ENCODE results near the gene RTN4R. TPM values are rescaled to one million over a fixed set of nuclear protein-coding genes. Genes with fewer than 3 reads are reported as not detected.

Gene RTN4R
- total RNA-seq, 1 experiment from 2014 or later = 19.0 TPM

GRCh38 chr22:20249797-20250354 is 18.2 kb downstream of the RTN4R start (continued):
- no peak for TF ChIP-seq ZBTB33 (IDR thresholded peaks at IDR 0.05; ENCODE audit: extremely low read depth, insufficient replicate concordance, low read length)

- CTCF ChIA-PET = interaction anchor here (1.3 kb wide), 1 partner anchor 10 kb away, joined by 5 read pairs; no protein-coding TSS in a partner anchor
- Histone ChIP-seq H2AFZ (ENCODE audit: low read depth, low read length, poor library complexity, severe bottlenecking) (no peak overlapping the region), H3K36me3 (ENCODE audit: control insufficient read depth in 1 of 2, insufficient read depth in 2 of 2, low read length in 2 of 2) (no peaks in the 10 kb centered on the region), H3K4me2 (ENCODE audit: low read length) (no peak overlapping the region), H3K27me3 (ENCODE audit: insufficient read depth, low read length) (no peaks in the 10 kb centered on the region), H3K9me3 (ENCODE audit: control insufficient read depth in 1 of 2, insufficient read depth in 1 of 2, low read depth in 1 of 2, low read length in 2 of 2) (no peaks in the 10 kb centered on the region), H3K27ac (ENCODE audit: low read depth, low read length) (no peak overlapping the region), H3K9ac (ENCODE audit: low read length) (no peak overlapping the region), H3K79me2 (ENCODE audit: insufficient read depth, low read length) (no peaks in the 10 kb centered on the region; the same call in 1 of the 2 replicates), H4K20me1 (ENCODE audit: insufficient read depth) (no peaks in the 10 kb centered on the region), H3K4me1 (ENCODE audit: control insufficient read depth in 1 of 2, insufficient read depth in 2 of 2, low read length in 2 of 2) (peaks cover 3 to 13% of the 10 kb centered on the region in 2 experiments; a peak in 3 of 4 replicates), H3K4me3 (replicated peaks in 1 of 2; ENCODE audit: low read depth in 1 of 2, low read length in 2 of 2) (no peak overlapping the region), H3K9me2 (ENCODE audit: insufficient read depth) (no peaks in the 10 kb centered on the region)
- intact Hi-C loops (cut with micrococcal nuclease) = no loop called here
- POLR2A ChIA-PET = no interaction called here
- BruUV-seq (replicated peaks) = no TSS peak
- RAD21 ChIA-PET (ENCODE audit: low non-redundant PET in 1 of 2, low total read pairs in 2 of 2, uncharacterized antibody in 2 of 2, unreplicated experiment in 2 of 2) = no interaction called here
- no peak for DNase-seq (ENCODE audit: low read depth, low spot score)
- TF ChIP-seq MAX (IDR thresholded peaks at IDR 0.05) (no peak), POLR2A (IDR thresholded peaks at IDR 0.05; ENCODE audit: borderline replicate concordance, extremely low read depth, insufficient read depth, insufficient read length) (no peak), RAD21 (IDR thresholded peaks at IDR 0.05; ENCODE audit: low read depth) (no peak), EZH2 (IDR thresholded peaks at IDR 0.05) (no peak), SRF (IDR thresholded peaks at IDR 0.05; ENCODE audit: low read depth) (no peak), SIN3A (IDR thresholded peaks at IDR 0.05; ENCODE audit: low read depth) (no peak), JUND (IDR thresholded peaks at IDR 0.05) (no peak), ELF1 (IDR thresholded peaks at IDR 0.05; ENCODE audit: borderline replicate concordance, low read depth) (no peak), CTCF (IDR thresholded peaks at IDR 0.05 in 2 of 3, conservative IDR thresholded peaks at IDR 0.05 in 1 of 3; ENCODE audit: borderline replicate concordance in 1 of 3, insufficient read depth in 1 of 3, low read depth in 2 of 3, low read length in 2 of 3) (no peak), CEBPB (IDR thresholded peaks at IDR 0.05; ENCODE audit: low read depth) (no peak), FOSL1 (IDR thresholded peaks at IDR 0.05; ENCODE audit: low read depth) (no peak)
- ATAC-seq = no peak
Observed at GRCh38 chr22:20248461-20248978, 19.6 kb downstream of the RTN4R start.

Measured in HCT116 (cell line).